Measurements from ENCODE around the gene PPP2R1B. TPM values are rescaled to one million over a fixed set of nuclear protein-coding genes. Genes with fewer than 3 reads are reported as not detected.

PPP2R1B gene
- total and polyA plus RNA-seq, 2 donors (not counting 3 experiments of a cell fraction or from before 2014, with no cell fraction given) = 18.0 to 50.8 TPM

DNA sequence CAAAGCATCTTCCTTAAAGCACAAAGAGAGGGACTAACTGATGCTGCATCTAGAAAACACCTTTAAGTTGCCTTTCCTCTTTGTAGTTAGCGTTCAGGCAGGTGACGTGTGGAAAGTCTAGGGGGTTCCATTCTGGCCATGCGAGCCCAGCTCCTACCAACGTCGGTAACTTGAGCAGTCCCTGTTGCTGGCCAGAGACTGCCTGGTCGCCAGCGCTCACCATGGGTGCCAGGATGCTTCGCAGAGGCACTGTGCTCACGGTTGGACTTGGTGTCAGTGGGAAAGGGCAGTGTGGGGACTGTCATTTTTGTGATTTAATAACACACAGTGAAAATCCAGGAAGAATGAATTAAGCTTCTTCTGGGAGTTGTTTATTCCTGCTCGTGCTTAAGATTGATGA lies 40.6 kb downstream of the PPP2R1B start:
- dilution Hi-C loops (cut with MboI; ENCODE audit: extremely low pct_ligation_motif_present, low sequenced_read_pairs) = no loop called here
- Histone ChIP-seq H2AFZ (ENCODE audit: low read depth, low read length) (no peak overlapping the region), H3K27ac (ENCODE audit: insufficient read depth, low read depth, low read length) (no peak overlapping the region), H3K79me2 (ENCODE audit: control insufficient read depth, insufficient read depth, low read length) (no peaks in the 10 kb centered on the region), H3K9me3 (replicated peaks; ENCODE audit: control insufficient read depth, insufficient read depth, low read length) (no peaks in the 10 kb centered on the region), H3K4me3 (replicated peaks in 1 of 3; ENCODE audit: insufficient read depth in 1 of 3, low read depth in 1 of 3, low read length in 3 of 3) (no peak overlapping the region), H3K9me1 (replicated peaks; ENCODE audit: control insufficient read depth, extremely low read depth, insufficient read depth, low read length) (no peaks in the 10 kb centered on the region), H4K20me1 (replicated peaks; ENCODE audit: control insufficient read depth, extremely low read depth, insufficient read depth, low read length) (no peaks in the 10 kb centered on the region), H3K4me1 (ENCODE audit: control insufficient read depth, extremely low read depth, insufficient read depth, low read length) (peaks cover 11% of the 10 kb centered on the region), H3K9ac (replicated peaks; ENCODE audit: extremely low read depth, insufficient read depth, low read length) (no peak overlapping the region), H3K27me3 (ENCODE audit: control insufficient read depth in 2 of 2, insufficient read depth in 2 of 2, low read length in 2 of 2) (no peaks in the 10 kb centered on the region), H3K4me2 (ENCODE audit: insufficient read depth, low read length) (no peak overlapping the region), H3K36me3 (ENCODE audit: control insufficient read depth in 2 of 2, extremely low read depth in 1 of 2, insufficient read depth in 2 of 2, low read length in 2 of 2) (peaks cover 0 to 31% of the 10 kb centered on the region in 2 experiments)
- no TSS peak for BruUV-seq (replicated peaks)
- DNase-seq (ENCODE audit: low read depth, low spot score) (no peak), FAIRE-seq (no peak)
- TF ChIP-seq FOS (IDR thresholded peaks at IDR 0.05; ENCODE audit: borderline replicate concordance, insufficient read depth, low read length) (no peak), GATA2 (IDR thresholded peaks at IDR 0.05; ENCODE audit: insufficient read depth, insufficient read length, low read depth, low read length) (no peak), EZH2 (IDR thresholded peaks at IDR 0.05; ENCODE audit: borderline replicate concordance, low read depth, low read length, severe bottlenecking) (no peak), POLR2A (IDR thresholded peaks at IDR 0.05; ENCODE audit: low read depth, low read length) (no peak), POLR2AphosphoS5 (IDR thresholded peaks at IDR 0.05; ENCODE audit: insufficient read depth, low read depth, low read length) (no peak), MYC (IDR thresholded peaks at IDR 0.05; ENCODE audit: low read depth, low read length) (no peak)
- TF ChIP-seq, protein P1, sequence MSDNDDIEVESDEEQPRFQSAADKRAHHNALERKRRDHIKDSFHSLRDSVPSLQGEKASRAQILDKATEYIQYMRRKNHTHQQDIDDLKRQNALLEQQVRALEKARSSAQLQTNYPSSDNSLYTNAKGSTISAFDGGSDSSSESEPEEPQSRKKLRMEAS (IDR thresholded peaks at IDR 0.05; ENCODE audit: insufficient read depth, insufficient read length) = no peak
- intact Hi-C loops (cut with micrococcal nuclease) = no loop called here
- CTCF ChIA-PET = no interaction called here
- POLR2A ChIA-PET = no interaction called here

GRCh38 chr11:111724615-111725129 lies 41.5 kb downstream of the PPP2R1B start:
- Histone ChIP-seq H3K79me2 (ENCODE audit: control insufficient read depth, insufficient read depth, low read length) (no peaks in the 10 kb centered on the region), H3K4me3 (replicated peaks in 1 of 3; ENCODE audit: insufficient read depth in 1 of 3, low read depth in 1 of 3, low read length in 3 of 3) (no peak overlapping the region), H4K20me1 (replicated peaks; ENCODE audit: control insufficient read depth, extremely low read depth, insufficient read depth, low read length) (no peaks in the 10 kb centered on the region), H3K36me3 (ENCODE audit: control insufficient read depth in 2 of 2, extremely low read depth in 1 of 2, insufficient read depth in 2 of 2, low read length in 2 of 2) (peaks cover 0 to 38% of the 10 kb centered on the region in 2 experiments), H3K27me3 (ENCODE audit: control insufficient read depth in 2 of 2, insufficient read depth in 2 of 2, low read length in 2 of 2) (no peaks in the 10 kb centered on the region), H3K9me3 (replicated peaks; ENCODE audit: control insufficient read depth, insufficient read depth, low read length) (no peaks in the 10 kb centered on the region), H3K27ac (ENCODE audit: insufficient read depth, low read depth, low read length) (no peak overlapping the region), H3K4me2 (ENCODE audit: insufficient read depth, low read length) (no peak overlapping the region), H3K9ac (replicated peaks; ENCODE audit: extremely low read depth, insufficient read depth, low read length) (no peak overlapping the region), H2AFZ (ENCODE audit: low read depth, low read length) (no peak overlapping the region), H3K9me1 (replicated peaks; ENCODE audit: control insufficient read depth, extremely low read depth, insufficient read depth, low read length) (no peaks in the 10 kb centered on the region), H3K4me1 (ENCODE audit: control insufficient read depth, extremely low read depth, insufficient read depth, low read length) (peaks cover 5% of the 10 kb centered on the region)
- ChIA-PET CTCF (interaction anchor here (0.8 to 1.8 kb wide), 3 partner anchors 8 to 120 kb away, joined by 4 to 8 read pairs (median 4); no protein-coding TSS in a partner anchor), POLR2A (interaction anchor here (1.3 kb wide), 1 partner anchor 9 kb away, joined by 7 read pairs; no protein-coding TSS in a partner anchor)
- no TSS peak for BruUV-seq (replicated peaks)
- DNase-seq (ENCODE audit: low read depth, low spot score) = no peak
- no peak for FAIRE-seq
- intact Hi-C loops (cut with micrococcal nuclease) (no loop called here), dilution Hi-C loops (cut with MboI; ENCODE audit: extremely low pct_ligation_motif_present, low sequenced_read_pairs) (no loop called here)
- TF ChIP-seq FOS (IDR thresholded peaks at IDR 0.05; ENCODE audit: borderline replicate concordance, insufficient read depth, low read length) (no peak), EZH2 (IDR thresholded peaks at IDR 0.05; ENCODE audit: borderline replicate concordance, low read depth, low read length, severe bottlenecking) (no peak), JUN (IDR thresholded peaks at IDR 0.05; ENCODE audit: borderline replicate concordance, insufficient read depth, insufficient read length, low read depth) (no peak), GATA2 (IDR thresholded peaks at IDR 0.05; ENCODE audit: insufficient read depth, insufficient read length, low read depth, low read length) (no peak), MYC (IDR thresholded peaks at IDR 0.05; ENCODE audit: low read depth, low read length) (no peak), POLR2A (IDR thresholded peaks at IDR 0.05; ENCODE audit: low read depth, low read length) (no peak), POLR2AphosphoS5 (IDR thresholded peaks at IDR 0.05; ENCODE audit: insufficient read depth, low read depth, low read length) (no peak)
- TF ChIP-seq, protein P1 (IDR thresholded peaks at IDR 0.05; ENCODE audit: insufficient read depth, insufficient read length) = no peak
- TF ChIP-seq, protein P2, sequence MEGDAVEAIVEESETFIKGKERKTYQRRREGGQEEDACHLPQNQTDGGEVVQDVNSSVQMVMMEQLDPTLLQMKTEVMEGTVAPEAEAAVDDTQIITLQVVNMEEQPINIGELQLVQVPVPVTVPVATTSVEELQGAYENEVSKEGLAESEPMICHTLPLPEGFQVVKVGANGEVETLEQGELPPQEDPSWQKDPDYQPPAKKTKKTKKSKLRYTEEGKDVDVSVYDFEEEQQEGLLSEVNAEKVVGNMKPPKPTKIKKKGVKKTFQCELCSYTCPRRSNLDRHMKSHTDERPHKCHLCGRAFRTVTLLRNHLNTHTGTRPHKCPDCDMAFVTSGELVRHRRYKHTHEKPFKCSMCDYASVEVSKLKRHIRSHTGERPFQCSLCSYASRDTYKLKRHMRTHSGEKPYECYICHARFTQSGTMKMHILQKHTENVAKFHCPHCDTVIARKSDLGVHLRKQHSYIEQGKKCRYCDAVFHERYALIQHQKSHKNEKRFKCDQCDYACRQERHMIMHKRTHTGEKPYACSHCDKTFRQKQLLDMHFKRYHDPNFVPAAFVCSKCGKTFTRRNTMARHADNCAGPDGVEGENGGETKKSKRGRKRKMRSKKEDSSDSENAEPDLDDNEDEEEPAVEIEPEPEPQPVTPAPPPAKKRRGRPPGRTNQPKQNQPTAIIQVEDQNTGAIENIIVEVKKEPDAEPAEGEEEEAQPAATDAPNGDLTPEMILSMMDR (IDR thresholded peaks at IDR 0.05; ENCODE audit: extremely low read depth in 1 of 2, insufficient read depth in 1 of 2, low read depth in 1 of 2, low read length in 2 of 2) = no peak
